ENCODE results near the gene PFAS. TPM values are rescaled to one million over a fixed set of nuclear protein-coding genes. Genes with fewer than 3 reads are reported as not detected.

PFAS gene
- total RNA-seq, 1 experiment from 2014 or later: 246 TPM

DNA sequence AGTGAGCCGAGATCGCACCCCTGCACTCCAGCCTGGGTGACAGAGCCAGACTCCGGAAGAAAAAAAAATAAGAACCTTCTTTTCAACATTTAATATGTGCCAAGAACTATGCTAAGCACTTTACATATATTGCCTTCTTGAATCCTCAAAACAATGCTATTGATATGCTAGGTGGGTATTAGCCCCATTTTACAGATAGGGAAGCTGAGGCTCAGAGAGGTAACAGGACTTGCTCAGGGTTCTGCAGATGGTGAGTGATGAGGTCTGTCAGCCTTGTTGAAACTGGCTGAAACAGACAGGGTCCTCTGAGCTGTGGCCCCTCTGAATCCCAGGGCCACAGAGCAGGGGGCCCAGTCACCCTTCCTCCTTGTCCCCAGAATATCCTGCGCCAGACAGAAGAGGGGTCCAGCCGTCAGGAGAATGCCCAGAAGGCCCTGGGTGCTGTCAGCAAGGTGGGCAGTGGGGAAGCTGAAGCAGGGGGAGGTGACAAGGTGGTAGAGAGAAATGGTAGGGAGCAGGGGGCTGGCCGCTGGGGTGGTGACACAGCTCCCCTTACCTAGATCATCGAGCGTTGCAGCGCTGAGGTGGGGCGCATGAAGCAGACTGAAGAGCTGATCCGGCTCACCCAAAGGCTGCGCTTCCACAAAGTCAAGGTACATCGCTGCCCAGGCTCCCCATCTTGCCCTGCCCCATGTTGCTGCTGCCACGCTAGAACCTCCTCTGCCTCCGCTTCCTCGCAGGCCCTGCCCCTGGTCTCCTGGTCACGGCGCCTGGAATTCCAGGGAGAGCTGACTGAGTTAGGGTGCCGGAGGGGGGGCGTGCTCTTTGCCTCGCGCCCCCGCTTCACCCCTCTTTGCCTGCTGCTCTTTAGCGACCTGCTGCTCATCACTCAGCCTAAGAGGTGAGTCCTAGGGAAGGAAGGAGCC, 69.2 kb downstream of the PFAS start (continued):
- TF ChIP-seq GABPB1 (CRISPR knock-in tag; IDR thresholded peaks at IDR 0.05): no peak
- TF ChIP-seq IRF2 (CRISPR knock-in tag; IDR thresholded peaks at IDR 0.05; ENCODE audit: borderline replicate concordance, low read depth): no peak
- no peak for TF ChIP-seq NR2C2 (CRISPR knock-in tag; IDR thresholded peaks at IDR 0.05)

Other genes with a start within 250 kb of the PFAS start
- 0.87 to 1.9 TPM (median 1.1 TPM) in 3 replicates for gene GUCY2D, start 246.7 kb upstream of the PFAS start, total RNA-seq (2021)
- gene ALOX15B, start 210.2 kb upstream of the PFAS start, total RNA-seq (2021): 0.22 to 0.87 TPM (median 0.73 TPM) in 3 replicates
- 0.72 to 1.8 TPM (median 0.82 TPM) in 3 replicates for gene ALOX12B, start 161.6 kb upstream of the PFAS start, total RNA-seq (2021)
- gene ALOXE3, start 130.8 kb upstream of the PFAS start, total RNA-seq (2021): 0.48 to 0.81 TPM (median 0.62 TPM) in 3 replicates
- 3.1 to 3.9 TPM (median 3.7 TPM) in 3 replicates for gene HES7, start 125.2 kb upstream of the PFAS start, total RNA-seq (2021)
- gene PER1, start 96.9 kb upstream of the PFAS start, total RNA-seq (2021): 30.6 to 46.9 TPM (median 34.0 TPM) in 3 replicates
- 24.1 to 27.4 TPM (median 24.3 TPM) in 3 replicates for gene VAMP2, start 86.3 kb upstream of the PFAS start, total RNA-seq (2021)
- gene TMEM107, start 72.9 kb upstream of the PFAS start, total RNA-seq (2021): 11.3 to 17.2 TPM (median 11.9 TPM) in 3 replicates
- 5.0 to 5.6 TPM (median 5.1 TPM) in 3 replicates for gene BORCS6, start 59.1 kb upstream of the PFAS start, total RNA-seq (2021)
- gene AURKB, start 38.7 kb upstream of the PFAS start, total RNA-seq (2021): 180 to 215 TPM (median 183 TPM) in 3 replicates
- 36.1 to 42.5 TPM (median 40.4 TPM) in 3 replicates for gene CTC1, start 1.2 kb upstream of the PFAS start, total RNA-seq (2021)
- gene RANGRF, start 39.4 kb downstream of the PFAS start, total RNA-seq (2021): 32.7 to 36.8 TPM (median 34.6 TPM) in 3 replicates
- gene SLC25A35, start 46.1 kb downstream of the PFAS start, total RNA-seq (2021): 4.5 to 7.6 TPM (median 5.4 TPM) in 3 replicates
- 1.5 to 2.8 TPM (median 1.8 TPM) in 3 replicates for gene ARHGEF15, start 61.0 kb downstream of the PFAS start, total RNA-seq (2021)
- gene ODF4, start 90.6 kb downstream of the PFAS start, total RNA-seq (2021): not detected in 3 replicates
- gene RPL26, start 133.9 kb downstream of the PFAS start, total RNA-seq (2021): 1,825 to 2,081 TPM (median 2,046 TPM) in 3 replicates
- gene RNF222, start 148.5 kb downstream of the PFAS start, total RNA-seq (2021): not detected in 3 replicates
- gene NDEL1, start 186.6 kb downstream of the PFAS start, total RNA-seq (2021): 23.8 to 34.7 TPM (median 27.4 TPM) in 3 replicates

Data from WTC11 (cell line).